ENCODE data around the gene SP6. TPM values are rescaled to one million over a fixed set of nuclear protein-coding genes. Genes with fewer than 3 reads are reported as not detected.
A peak's percentile ranks its signal among the peaks of the same experiment; 100 is the strongest.

The SP6 gene
- total RNA-seq, 8 experiments from 2014 or later: 0.11 to 1.1 (median 0.27) TPM

GRCh38 chr17:47834756-47835155 is 16.2 kb downstream of the SP6 start:
- 40 to 100% (median 69%) methylated on average over 1 to 5 of the region's 5 CpGs; no CpG with 5 or more reads in 1 of the 10 experiments for WGBS, 10 experiments
- peaks cover 11% of the 10 kb centered on the region in 2 donors for H3K4me1 ChIP-seq (replicated peaks in 1 of 2)
- in situ Hi-C loops (cut with MboI; ENCODE audit: low pct_unique_long_range_greater_than_20kb in 2 of 9, low sequenced_read_pairs in 9 of 9, unreplicated experiment in 9 of 9): loop anchor here in 1 of 9 experiments (25.0 kb wide), 2 partner anchors 103 to 178 kb away; partner anchors contain the start of gene PNPO
- no peak overlapping the region for H3K4me3 ChIP-seq
- no peak for ATAC-seq (replicated peaks in 6 of 8)
- H3K27ac ChIP-seq: no peak overlapping the region

GRCh38 chr17:47831934-47832327 is 19.0 kb downstream of the SP6 start:
- Histone ChIP-seq H3K4me1 (replicated peaks in 1 of 2) (peaks cover 11% of the 10 kb centered on the region in 2 donors), H3K27ac (peak overlapping the region in 1 of 2 donors; percentile 6), H3K4me3 (peak overlapping the region; percentile 62 to 97 (median 79))
- no peak for ATAC-seq (replicated peaks in 6 of 8)
- 0 to 33% (median 17%) methylated on average over 1 to 4 of the region's 7 CpGs; no CpG with 5 or more reads in 3 of the 10 experiments for WGBS, 10 experiments
- in situ Hi-C loops (cut with MboI; ENCODE audit: low pct_unique_long_range_greater_than_20kb in 2 of 9, low sequenced_read_pairs in 9 of 9, unreplicated experiment in 9 of 9): loop anchor here in 1 of 9 experiments (25.0 kb wide), 2 partner anchors 105 to 180 kb away; partner anchors contain the start of gene PNPO

GRCh38 chr17:47831003-47831933 is 19.7 kb downstream of the SP6 start, which contains the start of the genes LRRC46 and MRPL10:
LRRC46 (plus strand) TSS chr17:47831670; CDS start chr17:47831990, 320 bp downstream.
MRPL10 (minus strand) TSS chr17:47831541; CDS start chr17:47831511, 30 bp downstream.
- in situ Hi-C loops (cut with MboI; ENCODE audit: low pct_unique_long_range_greater_than_20kb in 2 of 9, low sequenced_read_pairs in 9 of 9, unreplicated experiment in 9 of 9): loop anchor here in 1 of 9 experiments (25.0 kb wide), 2 partner anchors 106 to 181 kb away; partner anchors contain the start of gene PNPO
- ATAC-seq (replicated peaks in 6 of 8): peak; percentile 91 to 97 (median 95)
- Histone ChIP-seq H3K4me1 (replicated peaks in 1 of 2) (peaks cover 11% of the 10 kb centered on the region in 2 donors), H3K27ac (peak within 1 kb of the TSS; percentile 82 to 88), H3K4me3 (peak within 1 kb of the TSS; percentile 62 to 97 (median 79))
- 0 to 2% (median 0%) methylated on average over 1 to 28 of the region's 42 CpGs; no CpG with 5 or more reads in 1 of the 10 experiments for WGBS, 10 experiments

GRCh38 chr17:47830396-47831002 is 20.5 kb downstream of the SP6 start:
- H3K4me1 ChIP-seq (replicated peaks in 1 of 2): peaks cover 11% of the 10 kb centered on the region in 2 donors
- in situ Hi-C loops (cut with MboI; ENCODE audit: low pct_unique_long_range_greater_than_20kb in 2 of 9, low sequenced_read_pairs in 9 of 9, unreplicated experiment in 9 of 9): loop anchor here in 1 of 9 experiments (25.0 kb wide), 2 partner anchors 107 to 182 kb away; partner anchors contain the start of gene PNPO
- WGBS, 10 experiments: 34 to 100% (median 71%) methylated on average over 2 to 14 of the region's 18 CpGs; no CpG with 5 or more reads in 1 of the 10 experiments
- H3K4me3 ChIP-seq: peak overlapping the region; percentile 62 to 97 (median 79)
- peak overlapping the region; percentile 82 to 88 for H3K27ac ChIP-seq
- no peak for ATAC-seq (replicated peaks in 6 of 8)

GRCh38 chr17:47829870-47830269 is 21.1 kb downstream of the SP6 start:
- Histone ChIP-seq H3K27ac (no peak overlapping the region), H3K4me3 (no peak overlapping the region), H3K4me1 (replicated peaks in 1 of 2) (peaks cover 11% of the 10 kb centered on the region in 2 donors)
- ATAC-seq (replicated peaks in 6 of 8): peak in 1 of 8 experiments; percentile 4
- in situ Hi-C loops (cut with MboI; ENCODE audit: low pct_unique_long_range_greater_than_20kb in 2 of 9, low sequenced_read_pairs in 9 of 9, unreplicated experiment in 9 of 9): loop anchor here in 1 of 9 experiments (25.0 kb wide), 2 partner anchors 107 to 182 kb away; partner anchors contain the start of gene PNPO
- 67 to 100% (median 82%) methylated on average over 1 to 3 of the region's 3 CpGs; no CpG with 5 or more reads in 4 of the 10 experiments for WGBS, 10 experiments

- no peak for ATAC-seq (replicated peaks in 6 of 8)
- WGBS, 10 experiments: 64 to 100% (median 95%) methylated on average over 1 to 4 of the region's 4 CpGs; no CpG with 5 or more reads in 5 of the 10 experiments
- no peak overlapping the region for H3K4me3 ChIP-seq
- in situ Hi-C loops (cut with MboI; ENCODE audit: low pct_unique_long_range_greater_than_20kb in 2 of 9, low sequenced_read_pairs in 9 of 9, unreplicated experiment in 9 of 9): no loop called here
- no peak overlapping the region for H3K27ac ChIP-seq
- H3K4me1 ChIP-seq (replicated peaks in 1 of 2): peaks cover 10 to 13% of the 10 kb centered on the region in 2 donors
Observed at GRCh38 chr17:47823519-47823918, 27.4 kb downstream of the SP6 start.

GRCh38 chr17:47822785-47823184 is 28.2 kb downstream of the SP6 start:
- no peak for ATAC-seq (replicated peaks in 6 of 8)
- no peak overlapping the region for H3K27ac ChIP-seq
- no peak overlapping the region for H3K4me3 ChIP-seq
- H3K4me1 ChIP-seq (replicated peaks in 1 of 2): peaks cover 10 to 13% of the 10 kb centered on the region in 2 donors
- in situ Hi-C loops (cut with MboI; ENCODE audit: low pct_unique_long_range_greater_than_20kb in 2 of 9, low sequenced_read_pairs in 9 of 9, unreplicated experiment in 9 of 9): no loop called here
- 90 to 100% (median 95%) methylated on average over 2 to 3 of the region's 4 CpGs; no CpG with 5 or more reads in 6 of the 10 experiments for WGBS, 10 experiments

- Histone ChIP-seq H3K4me3 (peak within 1 kb of the TSS; percentile 52 to 76 (median 63)), H3K27ac (peak within 1 kb of the TSS; percentile 2 to 53), H3K4me1 (replicated peaks in 1 of 2) (peaks cover 10 to 13% of the 10 kb centered on the region in 2 donors)
- WGBS, 10 experiments: 0 to 7% (median 7%) methylated on average over 1 to 3 of the region's 21 CpGs; no CpG with 5 or more reads in 7 of the 10 experiments
- in situ Hi-C loops (cut with MboI; ENCODE audit: low pct_unique_long_range_greater_than_20kb in 2 of 9, low sequenced_read_pairs in 9 of 9, unreplicated experiment in 9 of 9): no loop called here
- ATAC-seq (replicated peaks in 6 of 8): peak; percentile 67 to 96 (median 94)
Observed at GRCh38 chr17:47821424-47822391, 29.3 kb downstream of the SP6 start, which contains the start of gene OSBPL7. OSBPL7 (minus strand) TSS chr17:47821794; CDS start chr17:47820278, 1,516 bp downstream.

GRCh38 chr17:47821031-47821423 is 29.9 kb downstream of the SP6 start:
- peak overlapping the region; percentile 52 to 76 (median 63) for H3K4me3 ChIP-seq
- peak in 1 of 8 experiments; percentile 4 for ATAC-seq (replicated peaks in 6 of 8)
- peak overlapping the region in 1 of 2 donors; percentile 53 for H3K27ac ChIP-seq
- in situ Hi-C loops (cut with MboI; ENCODE audit: low pct_unique_long_range_greater_than_20kb in 2 of 9, low sequenced_read_pairs in 9 of 9, unreplicated experiment in 9 of 9): no loop called here
- WGBS, 10 experiments: 0% methylated on average over 1 of the region's 4 CpGs; no CpG with 5 or more reads in 8 of the 10 experiments
- H3K4me1 ChIP-seq (replicated peaks in 1 of 2): peaks cover 10 to 13% of the 10 kb centered on the region in 2 donors

- H3K4me1 ChIP-seq (replicated peaks in 1 of 2): peaks cover 10 to 13% of the 10 kb centered on the region in 2 donors
- peak overlapping the region in 2 of 5 donors; percentile 76 for H3K4me3 ChIP-seq
- in situ Hi-C loops (cut with MboI; ENCODE audit: low pct_unique_long_range_greater_than_20kb in 2 of 9, low sequenced_read_pairs in 9 of 9, unreplicated experiment in 9 of 9): no loop called here
- H3K27ac ChIP-seq: no peak overlapping the region
- 20 to 80% (median 76%) methylated on average over 1 to 3 of the region's 12 CpGs; no CpG with 5 or more reads in 6 of the 10 experiments for WGBS, 10 experiments
- peak in 3 of 8 experiments; percentile 50 to 89 (median 75) for ATAC-seq (replicated peaks in 6 of 8)
Observed at GRCh38 chr17:47820033-47820789, 30.8 kb downstream of the SP6 start.

GRCh38 chr17:47819475-47819874 is 31.5 kb downstream of the SP6 start:
- in situ Hi-C loops (cut with MboI; ENCODE audit: low pct_unique_long_range_greater_than_20kb in 2 of 9, low sequenced_read_pairs in 9 of 9, unreplicated experiment in 9 of 9): no loop called here
- 50 to 78% (median 58%) methylated on average over 2 to 4 of the region's 10 CpGs; no CpG with 5 or more reads in 7 of the 10 experiments for WGBS, 10 experiments

More at GRCh38 chr17:47819475-47819874, 31.5 kb downstream of the SP6 start:
- no peak for ATAC-seq (replicated peaks in 6 of 8)
- Histone ChIP-seq H3K4me1 (replicated peaks in 1 of 2) (peaks cover 10 to 13% of the 10 kb centered on the region in 2 donors), H3K4me3 (no peak overlapping the region), H3K27ac (no peak overlapping the region)

Data from motor neuron (in vitro differentiated cells).